ENCODE results near the gene CNDP1. TPM values are rescaled to one million over a fixed set of nuclear protein-coding genes. Genes with fewer than 3 reads are reported as not detected.

Gene CNDP1, protein sequence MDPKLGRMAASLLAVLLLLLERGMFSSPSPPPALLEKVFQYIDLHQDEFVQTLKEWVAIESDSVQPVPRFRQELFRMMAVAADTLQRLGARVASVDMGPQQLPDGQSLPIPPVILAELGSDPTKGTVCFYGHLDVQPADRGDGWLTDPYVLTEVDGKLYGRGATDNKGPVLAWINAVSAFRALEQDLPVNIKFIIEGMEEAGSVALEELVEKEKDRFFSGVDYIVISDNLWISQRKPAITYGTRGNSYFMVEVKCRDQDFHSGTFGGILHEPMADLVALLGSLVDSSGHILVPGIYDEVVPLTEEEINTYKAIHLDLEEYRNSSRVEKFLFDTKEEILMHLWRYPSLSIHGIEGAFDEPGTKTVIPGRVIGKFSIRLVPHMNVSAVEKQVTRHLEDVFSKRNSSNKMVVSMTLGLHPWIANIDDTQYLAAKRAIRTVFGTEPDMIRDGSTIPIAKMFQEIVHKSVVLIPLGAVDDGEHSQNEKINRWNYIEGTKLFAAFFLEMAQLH
- total RNA-seq, result not detected in 2 replicates

DNA sequence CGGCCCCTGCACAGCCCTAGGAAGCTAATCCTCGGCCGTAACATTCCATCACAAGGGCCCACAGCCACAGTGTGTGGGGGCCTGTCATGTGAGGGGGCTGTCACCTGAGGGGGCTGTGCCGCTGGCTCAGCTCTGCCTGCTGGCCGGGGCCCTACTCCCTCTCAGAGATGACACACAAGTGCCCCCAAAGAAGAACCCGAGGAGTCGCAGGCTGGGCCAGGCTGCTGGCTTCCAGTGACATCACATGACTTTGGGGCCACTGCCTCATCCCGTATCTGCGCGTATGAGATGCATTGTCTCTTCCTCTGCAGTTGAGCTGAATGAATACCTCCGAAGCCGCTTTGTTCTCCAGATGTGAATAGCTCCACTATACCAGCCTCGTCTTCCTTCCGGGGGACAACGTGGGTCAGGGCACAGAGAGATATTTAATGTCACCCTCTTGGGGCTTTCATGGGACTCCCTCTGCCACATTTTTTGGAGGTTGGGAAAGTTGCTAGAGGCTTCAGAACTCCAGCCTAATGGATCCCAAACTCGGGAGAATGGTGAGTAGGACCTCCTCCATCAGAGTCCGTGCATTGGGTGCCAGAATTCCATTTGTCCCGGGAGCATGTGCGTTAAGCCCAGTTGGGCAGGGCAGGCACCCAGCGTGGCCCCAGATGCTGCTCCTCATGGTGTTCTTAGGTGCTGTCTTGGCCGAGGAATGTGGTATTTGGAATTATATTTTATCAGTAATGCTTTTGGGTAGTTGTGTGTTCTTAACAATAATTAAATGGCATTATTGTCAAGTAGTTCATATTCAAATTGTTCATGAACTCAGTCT lies at the start of gene CNDP1:
Gene CNDP1 (plus strand): TSS at position 351 of the 820 bp plus-strand sequence. CDS start 168 bp downstream, at position 519.

DNA sequence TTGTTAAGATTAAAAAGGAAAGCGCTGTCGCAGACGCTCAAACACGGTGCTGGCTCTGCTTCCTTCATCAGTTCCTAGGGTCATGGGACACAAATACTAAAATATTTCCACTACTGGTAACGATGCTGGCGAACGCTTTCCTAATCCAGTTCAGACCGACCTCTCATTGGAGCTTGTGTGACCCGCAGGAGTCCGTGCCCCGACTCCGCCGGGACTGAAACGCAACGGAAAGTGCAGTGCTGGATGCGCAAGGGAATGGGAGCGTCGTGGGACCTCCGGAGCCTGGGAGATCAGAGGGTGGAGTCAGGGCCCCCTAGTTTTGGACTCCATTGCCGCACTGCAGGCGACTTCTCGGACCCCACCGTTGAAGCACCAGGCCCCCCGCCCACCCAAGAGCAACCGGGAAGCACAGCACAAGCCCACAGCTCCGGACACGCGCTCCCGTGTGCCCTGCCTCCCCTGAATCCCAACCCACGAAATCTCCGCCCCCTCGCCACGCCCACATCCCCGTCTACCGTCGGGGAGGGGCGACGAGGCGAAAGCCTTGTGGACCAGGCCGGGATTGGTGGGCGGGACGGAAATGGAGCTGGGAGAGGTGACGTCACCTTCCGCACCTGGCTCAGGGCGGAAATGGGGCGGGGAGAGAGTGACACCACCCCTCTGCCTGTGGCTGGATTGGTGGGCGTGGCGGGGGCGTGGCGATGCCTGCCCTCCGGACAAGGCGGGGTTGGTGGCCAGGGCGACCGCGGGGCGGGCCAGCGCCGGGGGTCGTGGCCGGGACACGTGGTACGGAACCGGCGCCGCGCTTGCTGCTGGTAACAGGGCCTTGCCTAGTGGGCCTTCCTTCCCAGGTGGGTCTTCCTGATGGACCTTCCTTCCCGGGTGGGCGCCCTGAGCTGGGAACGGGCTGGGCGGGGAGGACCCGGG lies 38.5 kb upstream of the CNDP1 start, which contains the start of gene CNDP2:
Gene CNDP2 (plus strand): TSS at position 783 of the 927 bp plus-strand sequence. CDS start 3,611 bp downstream, outside the sequence.

DNA sequence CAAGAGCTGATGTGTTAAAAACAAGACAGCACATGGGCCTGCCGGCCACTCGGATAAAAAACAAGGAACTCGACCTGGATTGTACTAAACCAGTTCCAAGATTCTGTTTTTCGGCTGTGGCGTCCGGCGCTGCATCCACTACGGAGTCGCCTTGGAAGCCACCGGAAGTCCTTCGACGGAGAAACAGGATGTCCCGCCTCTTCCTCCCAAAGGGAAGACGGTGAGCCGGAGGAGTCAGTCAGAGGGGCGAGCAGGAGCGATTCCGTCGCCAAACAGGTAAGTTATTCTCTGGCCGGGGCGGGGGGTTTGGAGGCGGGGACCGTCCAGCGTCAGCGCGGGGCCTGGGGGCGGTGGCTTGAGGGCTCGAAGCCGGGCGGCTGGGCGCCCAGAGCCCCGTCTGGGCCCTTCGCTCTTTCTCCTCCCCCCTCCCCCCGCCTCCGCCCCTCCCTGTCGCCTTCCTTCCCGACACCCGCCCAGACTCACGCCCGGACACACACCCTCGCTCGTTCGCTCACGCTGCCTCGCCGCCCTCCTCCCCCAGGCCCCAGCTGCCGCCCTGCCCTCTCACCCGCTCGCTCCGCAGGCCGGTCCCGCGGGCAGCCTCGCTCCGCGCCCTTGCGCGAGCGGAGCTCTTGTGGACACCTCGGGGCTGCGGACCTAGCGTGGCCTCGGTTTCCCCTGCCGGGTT lies 63.5 kb downstream of the CNDP1 start, which contains the start of gene ZNF407:
Gene ZNF407 (plus strand): TSS at position 209 of the 688 bp plus-strand sequence. CDS start 33,150 bp downstream, outside the sequence.

Other genes with a start within 250 kb of the CNDP1 start
- gene CYB5A, start 242.5 kb upstream of the CNDP1 start, total RNA-seq, result 35.0 and 80.2 TPM in 2 replicates
- gene C18orf63, start 218.7 kb upstream of the CNDP1 start, total RNA-seq, result not detected in 2 replicates
- gene DIPK1C, start 77.2 kb upstream of the CNDP1 start, total RNA-seq, result not detected in 2 replicates
- gene CNDP2, start 38.1 kb upstream of the CNDP1 start, total RNA-seq, result 45.6 and 164 TPM in 2 replicates
- 6.8 and 11.3 TPM in 2 replicates for gene ZNF407, start 63.4 kb downstream of the CNDP1 start, total RNA-seq

Data from tracheal epithelial cell (primary cell).